Liver (tissue), 9 donors: ENCODE data around the gene TXNL1. TPM values are rescaled to one million over a fixed set of nuclear protein-coding genes. Genes with fewer than 3 reads are reported as not detected.

Experiments
- DNase-seq: peaks from one replicate; pipeline ENCODE4 v3.0.0-alpha.2; 2017; ENCODE audit warnings: low spot score
- H3K27ac ChIP-seq, 2 donors: one replicate each; pipeline ENCODE4 v1.7.0; 2013; ENCODE audit warnings: inconsistent platforms in 2 of 2, low read length in 2 of 2, control low read depth in 1 of 2, low read depth in 1 of 2, mild to moderate bottlenecking in 1 of 2
- H3K27me3 ChIP-seq, 4 donors: one replicate each; pipeline versions ENCODE4 v1.6.1 to v1.7.0; 2013; ENCODE audit warnings: low read length in 3 of 4, inconsistent platforms in 1 of 4, mild to moderate bottlenecking in 1 of 4, moderate library complexity in 1 of 4; ENCODE audit not compliant: control insufficient read depth in 4 of 4, insufficient read depth in 4 of 4
- H3K36me3 ChIP-seq, 4 donors: one replicate each; pipeline versions ENCODE4 v1.6.1 to v1.7.0; 2013; ENCODE audit warnings: low read length in 3 of 4, mild to moderate bottlenecking in 3 of 4, low read depth in 1 of 4, moderate library complexity in 1 of 4; ENCODE audit not compliant: control insufficient read depth in 4 of 4, insufficient read depth in 3 of 4
- H3K4me1 ChIP-seq, 4 donors: one replicate each; pipeline versions ENCODE4 v1.6.1 to v1.7.0; 2013; ENCODE audit warnings: low read length in 3 of 4, mild to moderate bottlenecking in 3 of 4, moderate library complexity in 1 of 4; ENCODE audit not compliant: control insufficient read depth in 4 of 4, insufficient read depth in 4 of 4
- H3K4me3 ChIP-seq, 3 donors: one replicate each; pipeline versions ENCODE4 v1.6.1 to v1.7.0; 2013; ENCODE audit warnings: low read length in 3 of 3, control low read depth in 1 of 3, low read depth in 1 of 3, mild to moderate bottlenecking in 1 of 3
- H3K9ac ChIP-seq, 2 donors: one replicate each; pipeline ENCODE4 v1.7.0; 2013; ENCODE audit warnings: low read length in 2 of 2, mild to moderate bottlenecking in 2 of 2, moderate library complexity in 2 of 2, control low read depth in 1 of 2, low read depth in 1 of 2
- H3K9me3 ChIP-seq, 4 donors: one replicate each; pipeline versions ENCODE4 v1.6.1 to v1.7.0; 2013; ENCODE audit warnings: low read length in 3 of 4; ENCODE audit not compliant: control insufficient read depth in 4 of 4
- FOXA1 ChIP-seq: IDR thresholded peaks from 2 replicates; pipeline ENCODE4 v1.6.1; 2016; ENCODE audit warnings: antibody characterized with exemption
- HNF4A ChIP-seq, 2 donors: conservative IDR thresholded peaks; 2 replicates each; pipeline ENCODE4 v1.6.1; 2016; ENCODE audit warnings: antibody characterized with exemption in 2 of 2, mild to moderate bottlenecking in 2 of 2
- RAD21 ChIP-seq, 2 donors: IDR thresholded peaks; 2 replicates each; pipeline ENCODE4 v1.6.1; 2016; ENCODE audit warnings: antibody characterized with exemption in 2 of 2, mild to moderate bottlenecking in 2 of 2
- RXRA ChIP-seq, 2 donors: IDR thresholded peaks; 2 replicates each; pipeline ENCODE4 v1.6.1; 2017 to 2018; ENCODE audit warnings: antibody characterized with exemption in 2 of 2, mild to moderate bottlenecking in 1 of 2
- SP1 ChIP-seq: IDR thresholded peaks from 2 replicates; pipeline ENCODE4 v1.6.1; 2018; ENCODE audit warnings: antibody characterized with exemption, mild to moderate bottlenecking
- TAF1 ChIP-seq: conservative IDR thresholded peaks from 2 replicates; pipeline ENCODE4 v1.6.1; 2016; ENCODE audit warnings: antibody characterized with exemption, mild to moderate bottlenecking
- YY1 ChIP-seq: IDR thresholded peaks from 2 replicates; pipeline ENCODE4 v1.6.1; 2016; ENCODE audit warnings: antibody characterized with exemption, mild to moderate bottlenecking
- ZBTB33 ChIP-seq: IDR thresholded peaks from 2 replicates; pipeline ENCODE4 v1.6.1; 2016; ENCODE audit warnings: antibody characterized with exemption
- WGBS: extraction: QIAGEN DNeasy Blood & Tissue Kit; methylation state at CpG from one replicate; pipeline ENCODE4 v1.1.7; 2013; 5-methylcytosine and 5-hydroxymethylcytosine counted together
- polyA plus RNA-seq, 2 donors: library from polyadenylated mRNA; stranded (reverse) in 1 of 2; unstranded in 1 of 2; fragments of 200-250 nt in 1 of 2; fragments of >200 nt in 1 of 2; fragmentation: Nextera tagmentation in 1 of 2; extraction: Ambion mirVana in 1 of 2; gene quantifications; one replicate each; pipeline versions ENCODE4 v1.2.1 to v1.2.3, GENCODE V29; 2013 to 2015
- total RNA-seq, 2 donors: library from RNA; depleted of rRNA; stranded (reverse); fragments of >200 nt; gene quantifications; one replicate each; pipeline ENCODE4 v1.2.3, GENCODE V29; 2014
- TF ChIP-seq, protein P1 (sequence below): fragments of 150-350 bp; IDR thresholded peaks from 2 replicates; pipeline ENCODE4 v1.5.1; 2017; ENCODE audit warnings: improper control_type of control experiment, low read depth, low read length; ENCODE audit not compliant: missing input control
- TF ChIP-seq, protein P2 (sequence below): IDR thresholded peaks from 2 replicates; pipeline ENCODE4 v1.6.1; 2016; ENCODE audit warnings: antibody characterized with exemption, mild to moderate bottlenecking
- TF ChIP-seq, protein P3 (sequence below): IDR thresholded peaks from 2 replicates; pipeline ENCODE4 v1.6.1; 2016; ENCODE audit warnings: antibody characterized with exemption
- donor health status: healthy.
- donor health status: healthy.
- donor health status: healthy.
- donor health status: healthy.
- donor health status: healthy.

TXNL1 gene
- total and polyA plus RNA-seq, 4 donors = 23.1 to 65.7 (median 33.9) TPM

GRCh38 chr18:56569416-56569815, 69.0 kb downstream of the TXNL1 start:
- DNase-seq = no peak
- WGBS = 73% methylated on average over 1 of the region's 1 CpG
- Histone ChIP-seq H3K36me3 (no peaks in the 10 kb centered on the region), H3K27me3 (no peaks in the 10 kb centered on the region), H3K9ac (no peak overlapping the region), H3K4me3 (no peak overlapping the region), H3K4me1 (peaks cover 5 to 45% (median 23%) of the 10 kb centered on the region in 4 donors), H3K9me3 (no peaks in the 10 kb centered on the region), H3K27ac (peak overlapping the region in 1 of 2 donors; percentile 47)
- TF ChIP-seq SP1 (no peak), YY1 (no peak), FOXA1 (no peak), RAD21 (IDR thresholded peaks at IDR 0.05) (no peak), RXRA (IDR thresholded peaks at IDR 0.05) (no peak), TAF1 (no peak), ZBTB33 (no peak)
- TF ChIP-seq, protein P1, sequence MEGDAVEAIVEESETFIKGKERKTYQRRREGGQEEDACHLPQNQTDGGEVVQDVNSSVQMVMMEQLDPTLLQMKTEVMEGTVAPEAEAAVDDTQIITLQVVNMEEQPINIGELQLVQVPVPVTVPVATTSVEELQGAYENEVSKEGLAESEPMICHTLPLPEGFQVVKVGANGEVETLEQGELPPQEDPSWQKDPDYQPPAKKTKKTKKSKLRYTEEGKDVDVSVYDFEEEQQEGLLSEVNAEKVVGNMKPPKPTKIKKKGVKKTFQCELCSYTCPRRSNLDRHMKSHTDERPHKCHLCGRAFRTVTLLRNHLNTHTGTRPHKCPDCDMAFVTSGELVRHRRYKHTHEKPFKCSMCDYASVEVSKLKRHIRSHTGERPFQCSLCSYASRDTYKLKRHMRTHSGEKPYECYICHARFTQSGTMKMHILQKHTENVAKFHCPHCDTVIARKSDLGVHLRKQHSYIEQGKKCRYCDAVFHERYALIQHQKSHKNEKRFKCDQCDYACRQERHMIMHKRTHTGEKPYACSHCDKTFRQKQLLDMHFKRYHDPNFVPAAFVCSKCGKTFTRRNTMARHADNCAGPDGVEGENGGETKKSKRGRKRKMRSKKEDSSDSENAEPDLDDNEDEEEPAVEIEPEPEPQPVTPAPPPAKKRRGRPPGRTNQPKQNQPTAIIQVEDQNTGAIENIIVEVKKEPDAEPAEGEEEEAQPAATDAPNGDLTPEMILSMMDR = no peak
- TF ChIP-seq, protein P2, sequence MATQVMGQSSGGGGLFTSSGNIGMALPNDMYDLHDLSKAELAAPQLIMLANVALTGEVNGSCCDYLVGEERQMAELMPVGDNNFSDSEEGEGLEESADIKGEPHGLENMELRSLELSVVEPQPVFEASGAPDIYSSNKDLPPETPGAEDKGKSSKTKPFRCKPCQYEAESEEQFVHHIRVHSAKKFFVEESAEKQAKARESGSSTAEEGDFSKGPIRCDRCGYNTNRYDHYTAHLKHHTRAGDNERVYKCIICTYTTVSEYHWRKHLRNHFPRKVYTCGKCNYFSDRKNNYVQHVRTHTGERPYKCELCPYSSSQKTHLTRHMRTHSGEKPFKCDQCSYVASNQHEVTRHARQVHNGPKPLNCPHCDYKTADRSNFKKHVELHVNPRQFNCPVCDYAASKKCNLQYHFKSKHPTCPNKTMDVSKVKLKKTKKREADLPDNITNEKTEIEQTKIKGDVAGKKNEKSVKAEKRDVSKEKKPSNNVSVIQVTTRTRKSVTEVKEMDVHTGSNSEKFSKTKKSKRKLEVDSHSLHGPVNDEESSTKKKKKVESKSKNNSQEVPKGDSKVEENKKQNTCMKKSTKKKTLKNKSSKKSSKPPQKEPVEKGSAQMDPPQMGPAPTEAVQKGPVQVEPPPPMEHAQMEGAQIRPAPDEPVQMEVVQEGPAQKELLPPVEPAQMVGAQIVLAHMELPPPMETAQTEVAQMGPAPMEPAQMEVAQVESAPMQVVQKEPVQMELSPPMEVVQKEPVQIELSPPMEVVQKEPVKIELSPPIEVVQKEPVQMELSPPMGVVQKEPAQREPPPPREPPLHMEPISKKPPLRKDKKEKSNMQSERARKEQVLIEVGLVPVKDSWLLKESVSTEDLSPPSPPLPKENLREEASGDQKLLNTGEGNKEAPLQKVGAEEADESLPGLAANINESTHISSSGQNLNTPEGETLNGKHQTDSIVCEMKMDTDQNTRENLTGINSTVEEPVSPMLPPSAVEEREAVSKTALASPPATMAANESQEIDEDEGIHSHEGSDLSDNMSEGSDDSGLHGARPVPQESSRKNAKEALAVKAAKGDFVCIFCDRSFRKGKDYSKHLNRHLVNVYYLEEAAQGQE = no peak

GRCh38 chr18:56568986-56569385, 69.4 kb downstream of the TXNL1 start:
- no peaks in the 10 kb centered on the region for H3K36me3 ChIP-seq
- H3K27me3 ChIP-seq = no peaks in the 10 kb centered on the region
- H3K4me3 ChIP-seq = no peak overlapping the region
- H3K27ac ChIP-seq = peak overlapping the region in 1 of 2 donors; percentile 47
- 56% methylated on average over 4 of the region's 4 CpGs for WGBS
- DNase-seq = no peak
- TF ChIP-seq, protein P3, sequence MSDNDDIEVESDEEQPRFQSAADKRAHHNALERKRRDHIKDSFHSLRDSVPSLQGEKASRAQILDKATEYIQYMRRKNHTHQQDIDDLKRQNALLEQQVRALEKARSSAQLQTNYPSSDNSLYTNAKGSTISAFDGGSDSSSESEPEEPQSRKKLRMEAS = no peak
- peak in 1 of 2 donors; percentile 23 for TF ChIP-seq HNF4A (conservative IDR thresholded peaks at IDR 0.05)
- no peaks in the 10 kb centered on the region for H3K9me3 ChIP-seq
- H3K9ac ChIP-seq = no peak overlapping the region
- H3K4me1 ChIP-seq = peaks cover 5 to 45% (median 23%) of the 10 kb centered on the region in 4 donors
